Measurements from ENCODE around the gene MEG3.

GRCh38 chr14:100836941-100837804 is 11.3 kb downstream of the MEG3 start:
- no peak for TF ChIP-seq GATA2 (IDR thresholded peaks at IDR 0.05; ENCODE audit: low read depth, low read length)
- no peak for TF ChIP-seq GATA3 (IDR thresholded peaks at IDR 0.05; ENCODE audit: low read depth, low read length)
